GM18519 (cell line): ENCODE results near the gene CCR9.

Source experiments
- ATAC-seq: cut with Tn5 transposase; IDR thresholded peaks from one replicate; pipeline ENCODE4 v1.9.1; 2021; ENCODE audit warnings: mild to moderate bottlenecking, moderate library complexity; ENCODE audit not compliant: unreplicated experiment, low FRiP score

Gene CCR9

DNA sequence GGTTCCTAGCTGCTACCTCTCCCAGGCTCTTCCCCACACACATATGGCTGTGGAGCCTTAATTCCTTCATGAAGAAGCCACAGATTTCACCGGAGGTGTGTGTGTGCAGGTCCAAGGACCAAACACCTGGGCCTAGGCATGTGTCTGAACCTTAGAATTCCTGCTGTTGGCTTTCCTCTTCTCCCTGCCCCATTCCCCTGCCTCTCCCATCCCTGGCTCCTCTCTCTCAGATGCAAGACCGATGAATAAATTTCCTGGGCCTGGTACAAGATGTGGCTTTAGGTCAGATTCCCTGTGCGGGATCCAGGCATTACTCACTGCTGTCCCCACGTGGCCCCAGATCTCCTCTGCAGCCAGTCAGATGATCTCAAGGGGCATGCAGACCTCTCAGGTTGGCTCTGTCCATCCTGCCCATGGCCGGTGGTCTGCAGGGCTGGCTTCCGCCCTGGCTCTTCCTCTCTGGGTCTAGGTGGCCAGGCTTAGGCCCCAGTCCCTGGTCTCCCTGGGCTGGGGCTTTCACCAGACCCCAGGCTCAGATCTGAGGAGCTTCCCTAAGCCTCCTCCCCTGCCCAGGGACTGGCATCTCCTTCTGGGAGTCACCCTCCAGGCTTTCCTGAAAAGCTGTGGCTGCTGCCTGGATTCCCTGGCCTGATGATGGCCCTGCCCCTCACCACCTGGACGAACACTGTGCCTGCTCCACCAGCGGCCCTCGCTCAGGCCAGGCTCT is 20.5 kb downstream of the CCR9 start:
- no peak for ATAC-seq

DNA sequence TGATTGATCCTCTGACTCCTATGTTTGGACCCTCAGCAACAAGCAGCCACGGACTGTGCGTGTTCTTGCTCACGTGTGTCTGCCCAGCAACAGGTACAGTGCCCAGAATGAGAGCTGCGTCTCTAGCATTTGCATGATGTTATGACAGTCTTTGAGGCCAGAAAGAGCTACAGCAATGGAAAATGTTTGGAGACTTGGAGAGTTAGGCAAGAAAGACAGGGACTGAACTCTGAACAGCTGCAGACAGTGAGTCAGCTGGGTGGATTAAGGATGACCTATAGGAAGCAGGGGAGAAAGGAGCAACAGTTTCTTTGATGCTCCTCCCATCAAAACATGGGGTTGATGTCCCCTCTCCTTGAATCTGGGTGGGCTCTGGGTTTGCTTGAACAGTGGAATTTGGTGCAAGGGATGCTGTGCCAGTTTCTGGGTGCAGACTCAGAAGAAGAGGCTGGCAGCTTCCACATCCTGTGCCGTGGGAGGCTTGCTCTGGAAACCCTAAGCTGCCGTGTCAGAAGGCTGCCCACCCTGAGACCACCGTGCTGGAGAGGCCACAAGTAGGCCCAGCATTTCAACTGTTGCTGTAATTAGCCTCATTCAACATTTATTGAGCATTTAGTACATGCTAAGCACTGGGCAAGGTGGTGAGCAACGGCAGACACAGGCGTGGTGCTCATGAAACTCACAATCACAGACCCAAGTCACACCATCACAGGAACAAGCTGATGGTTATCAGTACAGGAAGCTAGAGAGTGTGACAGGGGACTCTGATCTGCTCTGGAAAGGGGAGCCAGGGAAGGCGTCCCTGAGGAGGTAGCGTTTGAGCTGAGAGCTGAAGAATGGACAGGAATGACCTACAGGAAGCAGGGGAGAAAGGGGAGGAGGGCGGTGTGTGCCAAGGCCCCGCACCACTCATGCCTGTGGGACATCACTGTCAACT is 21.7 kb downstream of the CCR9 start:
- no peak for ATAC-seq

DNA sequence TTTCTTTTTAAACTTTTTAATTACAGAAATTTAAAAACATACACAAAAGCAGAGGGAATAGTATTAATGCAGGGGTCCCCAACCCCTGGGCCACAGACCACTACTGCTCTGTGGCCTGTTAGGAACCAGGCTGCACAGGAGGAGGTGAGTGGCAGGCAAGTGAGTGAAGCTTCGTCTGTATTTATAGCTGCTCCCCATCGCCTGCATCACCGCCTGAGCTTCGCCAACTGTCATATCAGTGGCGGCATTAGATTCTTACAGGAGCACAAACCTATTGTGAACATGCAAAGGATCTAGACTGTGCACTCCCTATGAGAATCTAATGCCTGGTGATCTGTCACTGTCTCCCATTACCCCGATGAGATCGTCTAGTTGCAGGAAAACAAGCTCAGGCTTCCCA is 22.4 kb downstream of the CCR9 start:
- ATAC-seq = no peak

DNA sequence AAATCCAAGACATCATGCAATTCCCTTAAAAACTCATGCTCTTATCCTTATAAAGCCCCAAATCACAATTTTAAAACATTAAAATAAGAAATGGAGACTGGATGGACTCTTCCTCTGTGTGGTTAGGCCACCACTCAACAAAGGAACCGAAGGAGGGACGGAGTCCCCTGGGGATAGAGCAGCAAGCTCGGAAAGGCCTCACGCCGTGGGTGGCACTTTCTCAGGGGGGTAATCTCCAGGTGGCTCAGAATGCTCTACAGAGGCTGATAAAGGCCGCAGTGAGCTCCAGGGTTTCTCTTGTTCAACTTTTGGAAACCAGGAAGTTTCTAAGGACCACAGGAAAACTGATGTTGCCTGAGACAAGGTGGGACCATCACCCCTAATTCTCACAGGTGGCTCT is 23.2 kb downstream of the CCR9 start:
- no peak for ATAC-seq

DNA sequence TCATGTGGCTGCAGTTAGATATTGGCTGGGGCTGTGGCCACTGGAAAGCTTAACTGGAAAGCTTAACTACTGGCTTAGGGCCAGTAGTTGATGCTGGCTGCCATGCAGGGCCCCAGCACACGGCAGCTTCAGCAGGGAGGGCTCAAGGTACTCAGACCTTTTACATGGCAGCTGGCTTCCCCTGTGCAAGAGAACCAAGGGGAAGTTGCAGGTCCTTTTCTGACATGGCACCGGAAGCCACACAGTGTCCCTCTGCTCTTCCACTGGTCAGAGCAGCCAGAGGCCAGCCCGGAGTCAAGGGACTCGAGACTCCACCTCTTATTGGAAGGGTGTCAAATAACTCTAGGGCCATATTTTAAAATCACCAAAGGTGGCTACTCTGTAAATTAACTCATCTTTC is 24.5 kb downstream of the CCR9 start:
- ATAC-seq = no peak

DNA sequence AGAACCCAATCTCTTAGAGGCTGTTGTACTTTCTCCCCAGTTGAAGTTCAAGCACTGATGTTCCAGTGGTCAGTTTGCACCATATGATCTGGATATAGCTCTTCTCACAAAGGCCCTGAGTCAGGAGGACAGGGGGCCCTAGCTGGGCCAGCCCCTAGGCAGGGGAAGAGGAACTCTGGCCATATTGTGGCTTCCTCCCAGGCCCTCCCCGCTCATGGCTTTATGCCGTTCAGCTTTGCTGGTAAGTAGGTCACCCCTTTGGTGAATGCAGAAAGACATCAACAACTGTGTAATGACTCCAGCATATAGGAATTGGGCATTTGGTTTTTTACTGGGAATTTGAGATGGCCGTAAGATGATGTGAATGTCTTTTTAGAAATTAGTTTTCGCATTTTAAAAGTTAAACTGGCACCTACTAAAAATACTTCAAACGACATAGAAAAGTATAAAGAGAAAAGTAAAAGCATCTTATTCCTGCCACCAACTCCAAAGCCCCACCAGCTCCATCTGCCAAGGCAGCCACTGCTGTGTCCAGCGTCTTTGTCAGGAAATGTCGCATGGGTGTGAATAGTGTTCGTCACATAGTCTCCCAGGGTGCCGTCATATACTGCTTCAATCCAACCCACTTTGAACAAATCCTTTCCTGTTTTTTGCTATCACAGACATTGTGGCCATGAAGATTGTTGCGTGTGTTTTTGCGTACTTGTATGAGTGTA is 25.3 kb downstream of the CCR9 start:
- ATAC-seq = no peak

DNA sequence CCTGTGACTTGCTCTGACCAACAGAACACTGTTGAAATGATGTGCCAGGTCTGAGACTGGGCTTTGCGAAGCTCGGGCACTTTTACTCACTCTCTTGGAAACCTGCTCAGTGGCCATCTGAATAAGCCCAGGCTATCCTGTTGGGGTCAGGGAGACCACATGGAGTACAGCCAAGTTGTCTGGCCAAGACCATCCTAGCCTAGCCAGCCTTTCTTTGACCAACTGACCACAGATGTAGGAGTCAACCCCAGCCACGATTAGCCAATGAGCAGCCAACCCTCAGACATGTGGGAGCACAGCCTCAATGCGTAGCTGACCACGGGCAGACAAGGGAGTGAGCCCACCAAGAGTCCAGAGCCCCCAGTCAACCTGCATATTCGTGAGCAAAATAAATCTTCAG is 26.1 kb downstream of the CCR9 start:
- ATAC-seq = no peak

DNA sequence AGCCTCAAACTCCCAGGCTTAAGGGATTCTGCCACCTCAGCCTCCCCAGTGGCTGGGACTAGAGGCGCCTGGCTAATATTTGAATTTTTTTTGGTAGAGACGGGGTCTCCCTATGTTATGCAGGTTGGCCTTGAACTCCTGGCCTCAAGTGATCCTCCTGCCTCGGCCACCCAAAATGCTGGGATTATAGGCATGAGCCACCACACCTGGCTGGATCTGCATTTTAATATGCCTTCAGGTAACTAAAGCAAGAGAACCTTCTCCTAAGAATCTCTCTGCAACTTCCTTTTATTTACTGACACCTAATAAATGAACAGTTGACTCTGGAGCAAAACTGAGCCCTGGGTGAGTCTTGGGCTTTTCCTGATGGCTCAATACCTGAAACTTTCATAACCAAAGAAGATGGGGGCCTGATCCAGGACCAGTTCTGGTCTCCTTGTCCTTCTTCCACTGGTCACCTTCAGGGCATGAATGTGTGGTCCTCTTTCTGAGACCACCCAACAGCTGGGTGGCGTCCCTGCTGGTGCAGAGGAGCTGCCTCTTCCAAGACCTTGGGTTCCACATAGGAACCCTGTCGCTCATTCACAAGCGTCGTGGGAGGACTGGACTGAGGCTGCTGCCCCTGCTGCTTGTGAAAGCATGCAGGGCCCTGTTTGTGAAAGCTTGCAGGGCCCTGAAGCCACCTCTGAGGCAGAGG is 28.2 kb downstream of the CCR9 start:
- no peak for ATAC-seq

DNA sequence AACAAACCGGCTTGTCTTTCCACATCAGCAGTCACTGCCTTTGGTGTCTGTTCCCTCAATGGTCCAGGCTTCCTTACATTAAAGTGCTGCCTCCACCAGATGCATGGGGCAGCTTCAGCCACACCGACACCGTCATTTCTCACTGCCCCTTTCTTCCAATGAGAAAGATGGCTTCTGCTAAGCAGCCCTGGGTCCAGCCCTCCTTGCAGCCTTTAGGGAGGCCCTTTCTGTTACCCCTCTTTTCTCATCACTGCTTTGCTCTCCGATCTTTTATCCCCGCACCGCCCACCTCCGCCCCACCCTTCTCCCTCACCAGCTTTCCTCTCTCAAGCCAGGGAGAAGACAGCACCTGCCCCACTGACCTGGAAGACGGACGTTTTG is 28.7 kb downstream of the CCR9 start:
- ATAC-seq = no peak

DNA sequence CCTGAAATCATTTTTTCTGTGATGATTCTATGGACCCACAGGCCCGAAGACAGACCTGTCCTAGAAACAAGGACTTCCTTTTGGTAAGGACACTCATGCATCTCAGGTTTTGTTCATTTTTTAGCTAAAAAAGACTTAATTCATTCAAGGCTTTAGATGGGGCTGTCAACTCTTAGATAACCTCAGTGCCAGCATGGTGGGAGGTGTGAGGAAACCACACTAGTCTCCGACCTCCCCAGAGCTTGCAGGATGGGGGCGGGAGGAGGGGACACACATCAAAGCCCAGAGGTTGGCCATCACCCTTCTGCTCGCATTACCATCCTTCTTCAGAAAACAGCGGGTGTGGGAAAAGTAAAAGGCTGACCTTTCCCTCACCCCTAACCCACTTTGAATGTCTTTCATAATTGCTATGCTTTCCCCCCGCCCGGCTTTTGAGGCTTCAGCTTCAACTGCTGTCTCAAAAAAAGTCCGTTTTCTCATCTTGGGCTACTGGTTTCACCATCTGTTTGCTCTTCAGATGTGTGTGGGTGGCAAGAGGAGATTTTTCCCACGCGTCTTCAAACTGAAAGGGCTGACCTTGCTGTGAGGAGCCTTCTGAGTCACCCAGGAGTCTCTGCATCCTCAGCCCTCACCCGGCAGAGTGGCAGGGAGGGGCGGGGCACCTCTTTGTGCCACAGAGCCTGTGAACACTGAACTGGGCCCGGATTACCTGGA is 29.3 kb downstream of the CCR9 start:
- ATAC-seq = peak; percentile 71

DNA sequence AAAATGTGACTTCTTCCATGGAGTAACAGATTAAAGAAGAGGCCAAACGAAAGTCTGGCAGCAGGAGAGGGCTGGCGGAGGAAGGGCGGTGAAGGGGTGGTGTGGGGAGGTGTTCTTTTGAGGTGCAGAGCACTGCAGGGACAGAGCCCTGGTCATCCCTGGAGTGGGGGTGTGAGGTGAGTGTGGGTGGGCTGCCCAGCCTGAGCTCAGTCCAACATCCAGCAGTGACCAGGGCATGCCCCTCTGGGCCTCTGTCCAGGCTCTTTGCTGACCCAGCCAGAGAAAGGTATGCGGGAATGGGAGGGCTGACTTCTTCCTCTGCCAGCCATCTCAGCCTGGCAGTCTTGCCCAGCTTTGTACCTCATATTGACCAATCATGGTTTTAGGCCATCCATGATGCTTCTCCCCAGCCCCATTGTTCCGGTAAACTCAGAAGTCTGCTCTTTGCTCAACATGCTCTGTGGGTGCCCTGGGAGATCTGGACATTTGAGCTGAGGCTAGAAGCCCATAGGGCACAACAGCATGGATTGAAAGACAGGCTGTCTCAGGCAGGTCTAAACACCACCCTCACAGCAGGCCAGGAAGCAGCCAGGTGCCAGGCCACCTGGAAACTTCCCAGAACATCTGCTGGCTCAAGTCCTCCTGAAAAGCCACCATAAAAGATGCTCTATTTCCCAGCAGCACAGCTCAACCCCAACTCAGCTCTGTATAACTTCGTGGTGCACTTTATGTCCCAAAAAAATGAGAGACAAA is 31.0 kb downstream of the CCR9 start:
- ATAC-seq = no peak

DNA sequence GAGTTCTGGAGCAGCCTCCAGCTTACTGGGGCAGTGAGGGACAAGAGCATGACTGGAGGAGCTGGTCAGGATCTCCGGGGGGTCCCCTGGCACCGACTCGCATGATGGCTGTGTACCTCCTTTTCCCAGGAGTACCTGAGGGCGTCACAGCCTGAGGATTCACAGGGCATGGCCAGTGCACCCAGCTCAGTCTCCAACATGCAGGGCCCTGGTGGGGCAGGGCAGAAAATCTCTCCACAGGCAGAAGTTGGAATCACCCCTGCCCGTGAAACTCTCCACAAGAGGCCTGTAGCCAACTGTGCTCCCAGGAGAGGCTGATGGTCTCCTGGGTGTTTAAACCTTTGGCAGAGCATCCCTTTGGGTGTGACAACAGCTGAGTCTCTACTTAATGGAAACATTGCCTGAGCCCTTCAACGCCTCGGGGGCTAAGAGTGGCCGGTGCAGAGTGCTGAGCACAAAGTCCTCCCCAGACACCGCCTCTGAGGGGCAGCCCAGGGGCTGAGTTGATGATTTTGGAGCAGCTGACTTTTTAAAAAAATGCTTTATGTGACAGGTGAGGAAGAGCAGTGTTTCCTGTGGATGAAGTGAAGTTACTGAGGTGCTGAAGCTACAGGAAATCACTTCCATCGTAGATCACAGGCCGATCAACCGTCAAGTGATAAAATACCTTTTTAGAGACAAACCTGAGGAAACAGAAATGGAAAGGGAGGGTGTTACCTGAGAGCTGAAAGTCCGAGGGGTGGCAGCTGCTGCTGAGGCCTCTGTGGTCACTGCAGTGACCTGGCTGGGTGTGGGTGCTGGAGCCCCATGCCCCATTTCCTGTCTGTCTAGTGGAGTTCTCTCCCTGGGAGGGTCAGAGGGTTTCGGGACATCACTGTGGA is 35.1 kb downstream of the CCR9 start:
- no peak for ATAC-seq

DNA sequence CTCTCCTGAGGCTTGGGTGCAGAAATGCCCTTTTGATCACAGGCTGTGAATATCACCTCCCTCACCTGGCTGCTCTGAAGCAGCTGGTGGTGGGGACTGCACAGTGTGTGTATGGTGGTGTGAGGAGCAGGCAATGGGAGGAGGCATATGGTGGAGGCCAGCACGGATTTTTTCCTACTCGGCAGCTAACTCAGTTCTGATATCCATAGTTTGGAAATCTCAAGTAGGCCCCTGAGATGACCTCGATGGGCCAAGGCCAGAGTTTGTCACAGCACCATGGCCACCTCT is 35.6 kb downstream of the CCR9 start:
- no peak for ATAC-seq

DNA sequence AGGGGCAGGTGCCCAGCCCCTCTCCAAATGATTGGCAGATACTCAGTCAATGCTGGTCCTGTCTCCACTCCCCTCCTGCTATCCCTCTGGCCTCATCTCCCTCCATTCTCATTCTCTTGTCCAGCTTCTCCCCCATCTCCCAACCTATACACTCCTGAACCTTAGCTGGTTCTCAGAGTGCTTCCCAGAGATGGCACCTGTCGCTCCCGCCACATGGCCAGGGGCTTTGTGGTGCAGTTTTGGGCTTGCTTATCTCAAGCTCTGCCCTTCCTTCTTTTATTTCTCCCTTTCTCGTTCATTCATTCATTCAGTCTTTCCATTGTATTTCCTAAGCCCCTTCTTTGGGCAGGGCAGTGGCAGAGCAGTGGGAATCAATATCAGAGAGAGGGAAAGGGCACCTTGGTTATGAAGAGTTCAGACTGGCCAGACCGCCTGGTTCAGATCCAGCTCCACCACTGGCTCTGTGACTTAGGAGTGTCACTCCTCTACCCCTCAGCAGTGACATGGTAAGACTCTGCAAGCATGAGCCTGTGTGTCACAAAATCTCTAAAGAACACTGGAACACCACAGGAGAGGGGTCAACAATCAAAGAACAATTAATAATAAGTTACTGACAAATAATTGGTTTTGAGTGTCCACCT is 36.7 kb downstream of the CCR9 start:
- ATAC-seq = no peak

DNA sequence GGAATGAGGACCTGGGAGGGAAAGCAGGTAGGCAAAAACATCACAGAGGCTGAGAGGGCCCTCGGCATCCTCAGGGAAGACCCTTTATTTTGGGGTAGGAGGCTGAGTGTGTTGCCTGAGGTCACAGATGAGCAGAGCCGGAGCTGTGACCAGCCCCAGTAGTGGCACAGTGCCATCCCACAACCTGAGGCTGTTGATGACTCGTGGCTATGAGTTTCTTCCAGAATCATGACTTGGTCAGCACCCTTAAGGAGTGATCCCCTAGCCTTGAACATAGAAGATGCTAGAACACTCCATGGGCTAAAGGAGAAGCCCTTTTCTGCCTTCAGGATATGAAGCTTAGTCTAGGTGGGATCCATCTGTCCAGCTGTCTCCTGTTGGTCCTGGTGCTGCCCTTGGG is 37.4 kb downstream of the CCR9 start:
- ATAC-seq = no peak

DNA sequence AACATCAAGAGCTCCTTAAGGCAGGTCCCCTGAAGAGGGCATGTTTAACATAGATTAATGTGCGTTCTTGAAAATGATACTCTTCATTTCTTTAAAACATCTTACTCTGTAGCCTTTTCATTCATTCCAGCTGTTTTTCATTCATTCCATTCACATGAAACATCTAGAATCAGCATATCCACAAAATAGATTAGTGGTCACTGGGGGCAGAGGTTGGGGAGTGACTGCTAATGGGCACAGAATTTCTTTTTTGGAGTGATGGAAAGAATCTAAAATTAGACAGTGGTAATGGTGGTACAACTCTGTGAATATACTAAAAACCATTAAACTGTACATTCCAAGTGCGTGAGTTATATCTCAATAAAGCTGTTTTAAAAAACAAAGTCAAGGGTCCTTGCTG is 41.5 kb downstream of the CCR9 start:
- ATAC-seq = no peak

DNA sequence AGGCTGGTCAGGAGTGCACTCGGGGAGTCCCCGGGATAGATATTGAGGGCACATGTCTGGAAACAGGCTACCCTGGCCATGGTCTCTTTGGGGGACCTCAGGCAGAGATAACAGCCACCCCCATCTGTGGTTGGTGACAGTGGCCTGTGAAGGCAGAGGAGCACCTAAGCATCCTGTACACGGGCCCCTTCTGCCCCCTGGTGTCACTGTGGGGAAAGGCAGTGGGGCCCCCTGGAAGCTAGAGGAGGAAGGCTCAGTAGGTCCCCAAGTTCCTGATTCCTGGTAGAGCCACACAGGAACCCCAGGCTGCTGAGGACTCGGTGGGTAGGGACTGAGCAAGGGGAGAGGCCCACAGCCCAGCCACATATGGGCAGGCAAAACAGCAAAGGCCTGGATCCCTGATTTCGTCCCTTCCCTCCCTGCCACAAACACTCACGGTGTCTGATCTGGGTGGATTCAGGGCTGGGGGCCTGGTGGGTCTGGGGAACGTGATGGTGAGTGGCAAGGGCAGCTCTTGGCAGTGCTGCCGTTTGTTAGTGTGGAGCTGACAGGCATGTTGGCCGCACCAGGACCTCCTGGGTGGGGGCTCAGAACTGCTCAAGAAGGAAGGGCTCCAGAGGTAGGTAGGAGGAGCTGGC is 42.8 kb downstream of the CCR9 start:
- ATAC-seq = no peak

DNA sequence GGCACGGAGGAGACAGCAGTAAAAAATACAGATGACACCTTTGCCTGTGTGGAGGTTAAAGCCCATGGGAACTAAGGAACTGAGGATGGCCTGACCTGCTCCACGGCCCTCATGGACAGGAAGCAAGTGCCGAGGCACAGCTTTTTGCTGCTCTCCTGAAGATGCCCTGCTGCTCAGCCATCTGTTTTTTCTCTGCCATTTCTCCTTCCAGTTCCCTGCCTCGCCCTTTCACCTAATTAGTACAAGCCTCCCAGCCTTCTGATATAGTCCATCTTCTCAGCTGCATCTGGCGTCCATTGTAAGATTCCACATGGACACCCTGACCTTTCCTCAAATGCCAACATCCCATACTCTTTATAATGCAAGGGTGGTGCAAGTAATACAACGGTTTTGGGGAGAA is 45.2 kb downstream of the CCR9 start:
- no peak for ATAC-seq
